ENCODE data around the gene GDI1.

Gene GDI1

DNA sequence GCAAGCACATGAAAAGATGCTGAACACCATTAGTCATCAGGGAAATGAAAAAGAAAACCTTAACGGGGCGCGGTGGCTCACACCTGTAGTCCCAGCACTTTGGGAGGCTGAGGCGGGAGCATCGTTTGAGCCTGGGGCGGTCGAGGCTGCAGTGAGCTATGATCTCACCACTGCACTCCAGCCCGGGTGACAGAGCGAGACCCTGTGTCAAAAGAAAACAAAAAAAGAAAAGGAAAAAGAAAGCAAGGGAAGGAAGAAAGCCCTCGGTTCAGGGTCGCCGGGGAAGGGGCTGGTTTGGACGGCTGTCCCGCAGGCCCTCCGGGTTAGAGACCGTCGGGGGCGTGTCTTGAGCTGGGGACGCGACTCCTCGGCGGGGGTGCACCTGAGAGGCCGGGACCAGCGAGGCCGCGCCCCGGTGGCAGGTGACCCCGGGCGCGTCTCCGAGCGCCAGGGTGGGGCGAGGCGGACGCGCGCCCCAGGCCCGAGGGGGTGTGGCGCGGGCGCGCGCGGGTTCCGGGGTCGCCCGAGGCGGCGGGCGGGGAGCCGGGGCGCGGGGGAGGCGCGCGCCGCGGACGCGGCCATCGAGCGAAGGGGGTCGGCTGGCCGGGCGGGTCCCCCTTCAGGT lies 20.6 kb downstream of the GDI1 start:
- peak; percentile 90 for DNase-seq (ENCODE audit: low spot score)
- TF ChIP-seq, protein P1, sequence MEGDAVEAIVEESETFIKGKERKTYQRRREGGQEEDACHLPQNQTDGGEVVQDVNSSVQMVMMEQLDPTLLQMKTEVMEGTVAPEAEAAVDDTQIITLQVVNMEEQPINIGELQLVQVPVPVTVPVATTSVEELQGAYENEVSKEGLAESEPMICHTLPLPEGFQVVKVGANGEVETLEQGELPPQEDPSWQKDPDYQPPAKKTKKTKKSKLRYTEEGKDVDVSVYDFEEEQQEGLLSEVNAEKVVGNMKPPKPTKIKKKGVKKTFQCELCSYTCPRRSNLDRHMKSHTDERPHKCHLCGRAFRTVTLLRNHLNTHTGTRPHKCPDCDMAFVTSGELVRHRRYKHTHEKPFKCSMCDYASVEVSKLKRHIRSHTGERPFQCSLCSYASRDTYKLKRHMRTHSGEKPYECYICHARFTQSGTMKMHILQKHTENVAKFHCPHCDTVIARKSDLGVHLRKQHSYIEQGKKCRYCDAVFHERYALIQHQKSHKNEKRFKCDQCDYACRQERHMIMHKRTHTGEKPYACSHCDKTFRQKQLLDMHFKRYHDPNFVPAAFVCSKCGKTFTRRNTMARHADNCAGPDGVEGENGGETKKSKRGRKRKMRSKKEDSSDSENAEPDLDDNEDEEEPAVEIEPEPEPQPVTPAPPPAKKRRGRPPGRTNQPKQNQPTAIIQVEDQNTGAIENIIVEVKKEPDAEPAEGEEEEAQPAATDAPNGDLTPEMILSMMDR (IDR thresholded peaks at IDR 0.05; ENCODE audit: extremely low read depth, insufficient read depth, missing control alignments) = no peak

DNA sequence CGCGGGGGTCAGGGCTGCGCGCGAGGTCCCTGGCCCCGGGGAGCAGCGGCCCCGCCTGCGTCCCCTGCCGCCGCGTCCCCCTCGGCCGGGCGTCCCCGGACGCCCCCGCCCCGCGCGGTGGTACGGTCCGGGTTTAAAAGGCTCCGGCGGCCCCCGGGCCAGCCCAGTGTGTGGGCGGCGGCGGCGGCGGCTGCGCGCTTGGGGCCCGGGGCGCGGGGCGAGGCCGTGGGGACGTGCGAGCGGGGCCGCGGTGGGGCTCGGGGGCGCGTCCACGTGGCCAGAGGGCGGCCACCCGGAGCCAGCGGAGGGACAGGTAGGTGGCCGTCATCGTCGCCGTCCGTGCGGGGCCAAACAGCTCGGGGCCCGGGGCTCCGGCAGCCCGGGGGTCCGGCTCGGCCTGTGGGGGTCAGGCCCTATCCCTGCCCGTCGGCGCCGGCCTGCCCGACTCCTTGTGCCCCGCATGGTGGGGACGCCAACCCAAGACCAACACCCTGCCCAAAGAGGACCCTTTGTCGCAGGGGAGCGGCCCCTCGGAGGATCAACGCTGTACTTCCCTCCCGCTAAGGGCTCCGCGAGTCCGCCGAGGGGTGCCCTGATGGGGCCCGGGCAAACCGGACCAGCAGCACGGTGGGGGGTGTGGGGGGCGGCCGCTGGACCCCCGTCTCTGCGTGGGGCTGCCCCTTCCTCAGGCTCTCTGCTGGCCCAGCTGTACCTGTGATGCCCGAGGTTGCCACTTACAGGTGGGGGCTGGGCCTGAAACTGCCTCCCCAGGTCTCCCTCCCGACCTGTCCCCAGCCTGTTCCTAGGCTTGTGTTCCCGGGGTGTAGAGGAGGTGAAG lies 21.4 kb downstream of the GDI1 start, which contains the start of gene PLXNA3:
PLXNA3 (plus strand) TSS at position 166 of the 838 bp plus-strand sequence. CDS start 1,903 bp downstream, outside the sequence.
- DNase-seq (ENCODE audit: low spot score) = peak; percentile 86
- TF ChIP-seq, protein P1 (IDR thresholded peaks at IDR 0.05; ENCODE audit: extremely low read depth, insufficient read depth, missing control alignments) = no peak
- in situ Hi-C loops (cut with MboI; ENCODE audit: low pct_unique_long_range_greater_than_20kb, low sequenced_read_pairs, unreplicated experiment) = no loop called here

More for the DNA sequence above, 20.6 kb downstream of the GDI1 start:
- in situ Hi-C loops (cut with MboI; ENCODE audit: low pct_unique_long_range_greater_than_20kb, low sequenced_read_pairs, unreplicated experiment) = no loop called here

DNA sequence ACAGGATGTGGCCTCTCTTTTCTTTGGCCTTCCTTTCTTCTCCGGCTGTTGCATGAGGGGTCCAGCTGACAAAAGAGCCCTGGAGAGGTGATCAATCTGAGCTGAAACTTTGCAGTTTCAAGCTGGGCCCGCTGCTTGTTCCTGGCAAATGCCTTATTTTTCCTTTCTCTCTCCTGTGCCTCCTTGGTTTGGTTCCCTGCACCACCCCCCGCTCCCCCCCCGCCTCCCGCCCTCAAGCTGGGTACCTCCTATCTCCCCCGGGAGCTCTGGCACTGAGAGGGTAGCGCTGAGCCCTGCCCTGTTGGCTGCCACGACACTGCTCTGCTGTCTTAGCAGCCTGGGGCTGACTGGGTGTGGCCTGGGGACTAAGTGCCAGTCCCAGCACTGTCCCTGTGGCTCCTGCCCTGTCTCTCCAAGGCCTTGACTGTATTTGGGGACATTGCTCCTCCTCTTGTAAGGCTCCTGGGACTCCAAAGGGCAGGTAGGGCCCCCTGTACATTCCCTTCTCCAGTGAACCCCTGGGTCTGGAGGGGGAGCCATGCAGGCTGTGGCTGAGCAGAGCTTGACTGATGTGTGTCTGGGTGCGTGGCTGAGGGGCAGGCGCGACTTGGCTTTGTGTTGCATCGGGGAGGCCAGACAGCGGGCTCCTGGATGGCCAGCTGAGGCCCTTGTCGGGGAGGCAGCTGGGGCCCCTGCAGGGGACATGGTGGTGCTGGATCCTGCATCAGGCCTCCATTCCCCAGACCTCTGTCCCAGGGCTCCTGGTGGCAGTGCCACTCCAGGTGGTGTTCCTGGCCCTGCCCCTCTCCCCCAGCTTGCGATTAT lies 22.2 kb downstream of the GDI1 start:
- in situ Hi-C loops (cut with MboI; ENCODE audit: low pct_unique_long_range_greater_than_20kb, low sequenced_read_pairs, unreplicated experiment) = no loop called here
- DNase-seq (ENCODE audit: low spot score) = no peak
- TF ChIP-seq, protein P1 (IDR thresholded peaks at IDR 0.05; ENCODE audit: extremely low read depth, insufficient read depth, missing control alignments) = no peak

DNA sequence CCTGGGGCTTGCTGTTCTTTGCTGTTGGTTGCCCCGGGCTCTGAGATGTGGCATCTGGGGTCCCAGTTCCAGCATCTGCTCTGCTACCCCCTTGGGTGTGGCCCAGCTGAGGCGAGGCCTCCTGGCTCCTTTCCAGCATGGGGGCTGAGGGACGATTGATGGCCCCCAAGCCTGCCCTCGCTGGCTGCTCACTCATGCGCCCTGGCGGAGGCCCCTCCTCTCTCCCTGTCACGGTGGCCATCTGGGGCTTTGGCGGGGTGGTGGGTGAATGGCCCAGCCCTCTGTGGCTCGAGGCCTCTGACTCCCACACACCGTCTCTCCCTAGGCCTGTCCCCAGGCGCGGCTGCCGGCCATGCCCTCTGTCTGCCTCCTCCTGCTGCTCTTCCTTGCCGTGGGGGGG lies 22.9 kb downstream of the GDI1 start:
- TF ChIP-seq, protein P1 (IDR thresholded peaks at IDR 0.05; ENCODE audit: extremely low read depth, insufficient read depth, missing control alignments) = no peak
- in situ Hi-C loops (cut with MboI; ENCODE audit: low pct_unique_long_range_greater_than_20kb, low sequenced_read_pairs, unreplicated experiment) = no loop called here
- DNase-seq (ENCODE audit: low spot score) = no peak

DNA sequence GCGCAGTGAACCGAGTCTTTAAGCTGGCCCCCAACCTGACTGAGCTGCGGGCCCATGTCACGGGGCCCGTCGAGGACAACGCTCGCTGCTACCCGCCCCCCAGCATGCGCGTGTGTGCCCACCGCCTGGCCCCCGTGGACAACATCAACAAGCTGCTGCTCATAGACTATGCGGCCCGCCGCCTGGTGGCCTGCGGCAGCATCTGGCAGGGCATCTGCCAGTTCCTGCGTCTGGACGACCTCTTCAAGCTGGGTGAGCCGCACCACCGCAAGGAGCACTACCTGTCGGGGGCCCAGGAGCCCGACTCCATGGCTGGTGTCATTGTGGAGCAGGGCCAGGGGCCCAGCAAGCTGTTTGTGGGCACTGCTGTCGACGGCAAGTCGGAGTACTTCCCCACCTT lies 23.4 kb downstream of the GDI1 start:
- in situ Hi-C loops (cut with MboI; ENCODE audit: low pct_unique_long_range_greater_than_20kb, low sequenced_read_pairs, unreplicated experiment) = no loop called here
- TF ChIP-seq, protein P1 (IDR thresholded peaks at IDR 0.05; ENCODE audit: extremely low read depth, insufficient read depth, missing control alignments) = no peak
- DNase-seq (ENCODE audit: low spot score) = no peak

DNA sequence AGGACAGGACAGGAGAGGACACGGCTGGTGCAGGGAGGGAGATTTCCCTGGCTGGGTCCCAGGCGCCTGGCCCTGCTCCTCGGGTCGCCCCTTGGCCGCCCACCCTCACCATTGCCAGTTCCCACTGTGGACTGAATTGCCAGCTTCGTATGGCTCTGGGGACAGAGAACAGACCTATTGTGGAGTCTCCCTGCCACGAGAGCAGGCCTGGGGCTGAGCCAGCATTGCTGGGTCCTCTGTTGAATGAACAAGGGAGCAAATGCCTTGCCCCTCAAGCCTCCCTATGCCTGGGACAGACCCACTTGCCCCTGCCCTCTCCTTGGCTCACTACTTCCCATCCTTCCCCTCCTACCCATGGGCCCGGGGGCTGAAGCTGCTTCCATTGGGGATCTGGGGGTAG lies 25.4 kb downstream of the GDI1 start:
- TF ChIP-seq, protein P1 (IDR thresholded peaks at IDR 0.05; ENCODE audit: extremely low read depth, insufficient read depth, missing control alignments) = no peak
- in situ Hi-C loops (cut with MboI; ENCODE audit: low pct_unique_long_range_greater_than_20kb, low sequenced_read_pairs, unreplicated experiment) = no loop called here
- no peak for DNase-seq (ENCODE audit: low spot score)
